ENCODE data around the gene RPP40. TPM values are rescaled to one million over a fixed set of nuclear protein-coding genes. Genes with fewer than 3 reads are reported as not detected.

RPP40 gene
- polyA plus RNA-seq, 1 donor (not counting 4 experiments of a cell fraction or from before 2014, with no cell fraction given): 12.4 TPM

- Histone ChIP-seq H2AFZ (ENCODE audit: control insufficient read depth, low read length) (no peak overlapping the region), H3K9ac (ENCODE audit: control insufficient read depth, extremely low read depth, insufficient read depth, low read length) (no peak overlapping the region), H3K79me2 (ENCODE audit: control insufficient read depth, insufficient read depth, low read length) (no peaks in the 10 kb centered on the region), H3K36me3 (ENCODE audit: control insufficient read depth in 2 of 2, extremely low read depth in 1 of 2, insufficient read depth in 2 of 2, low read length in 2 of 2) (no peaks in the 10 kb centered on the region), H4K20me1 (ENCODE audit: control insufficient read depth, extremely low read depth, insufficient read depth, low read length) (no peaks in the 10 kb centered on the region), H3K27ac (ENCODE audit: control insufficient read depth, insufficient read depth, low read length) (no peak overlapping the region), H3K4me2 (ENCODE audit: control insufficient read depth, extremely low read depth, insufficient read depth, low read depth, low read length) (no peak overlapping the region), H3K4me3 (ENCODE audit: control insufficient read depth in 2 of 3, extremely low read depth in 1 of 3, insufficient read depth in 2 of 3, low read depth in 1 of 3, low read length in 3 of 3) (no peak overlapping the region), H3K27me3 (ENCODE audit: control insufficient read depth, extremely low read depth, insufficient read depth, low read length) (peaks cover 6% of the 10 kb centered on the region), H3K4me1 (ENCODE audit: control insufficient read depth, extremely low read depth, insufficient read depth, low read length) (no peaks in the 10 kb centered on the region), H3K9me3 (ENCODE audit: control insufficient read depth, low read depth, low read length) (no peaks in the 10 kb centered on the region), H3K9me1 (ENCODE audit: control insufficient read depth, extremely low read depth, insufficient read depth, low read length) (no peaks in the 10 kb centered on the region)
- dilution Hi-C loops (cut with MboI; ENCODE audit: extremely low pct_ligation_motif_present, low sequenced_read_pairs): no loop called here
- DNase-seq (ENCODE audit: low read depth, low spot score): no peak
- no peak for FAIRE-seq
- TF ChIP-seq EZH2 (IDR thresholded peaks at IDR 0.05; ENCODE audit: low read length) (no peak), CTCF (optimal IDR thresholded peaks at IDR 0.05 in 1 of 3, IDR thresholded peaks at IDR 0.05 in 1 of 3, conservative IDR thresholded peaks at IDR 0.05 in 1 of 3; ENCODE audit: extremely low read depth in 1 of 3, insufficient read depth in 2 of 3, low read length in 3 of 3) (no peak)
Observed at GRCh38 chr6:4965562-4966389, 38.1 kb downstream of the RPP40 start.

GRCh38 chr6:4964675-4965561 lies 38.9 kb downstream of the RPP40 start:
- Histone ChIP-seq H3K27me3 (ENCODE audit: control insufficient read depth, extremely low read depth, insufficient read depth, low read length) (peaks cover 6% of the 10 kb centered on the region), H4K20me1 (ENCODE audit: control insufficient read depth, extremely low read depth, insufficient read depth, low read length) (no peaks in the 10 kb centered on the region), H3K9me3 (ENCODE audit: control insufficient read depth, low read depth, low read length) (no peaks in the 10 kb centered on the region), H3K4me1 (ENCODE audit: control insufficient read depth, extremely low read depth, insufficient read depth, low read length) (no peaks in the 10 kb centered on the region), H3K79me2 (ENCODE audit: control insufficient read depth, insufficient read depth, low read length) (no peaks in the 10 kb centered on the region), H2AFZ (ENCODE audit: control insufficient read depth, low read length) (no peak overlapping the region), H3K4me2 (ENCODE audit: control insufficient read depth, extremely low read depth, insufficient read depth, low read depth, low read length) (no peak overlapping the region), H3K4me3 (ENCODE audit: control insufficient read depth in 2 of 3, extremely low read depth in 1 of 3, insufficient read depth in 2 of 3, low read depth in 1 of 3, low read length in 3 of 3) (no peak overlapping the region), H3K27ac (ENCODE audit: control insufficient read depth, insufficient read depth, low read length) (no peak overlapping the region), H3K36me3 (ENCODE audit: control insufficient read depth in 2 of 2, extremely low read depth in 1 of 2, insufficient read depth in 2 of 2, low read length in 2 of 2) (no peaks in the 10 kb centered on the region), H3K9me1 (ENCODE audit: control insufficient read depth, extremely low read depth, insufficient read depth, low read length) (no peaks in the 10 kb centered on the region), H3K9ac (ENCODE audit: control insufficient read depth, extremely low read depth, insufficient read depth, low read length) (no peak overlapping the region)
- TF ChIP-seq EZH2 (IDR thresholded peaks at IDR 0.05; ENCODE audit: low read length) (no peak), CTCF (optimal IDR thresholded peaks at IDR 0.05 in 1 of 3, IDR thresholded peaks at IDR 0.05 in 1 of 3, conservative IDR thresholded peaks at IDR 0.05 in 1 of 3; ENCODE audit: extremely low read depth in 1 of 3, insufficient read depth in 2 of 3, low read length in 3 of 3) (no peak)
- DNase-seq (ENCODE audit: low read depth, low spot score): no peak
- dilution Hi-C loops (cut with MboI; ENCODE audit: extremely low pct_ligation_motif_present, low sequenced_read_pairs): no loop called here
- FAIRE-seq: no peak
